A549 (cell line): ENCODE data around the gene TNRC6A. TPM values are rescaled to one million over a fixed set of nuclear protein-coding genes. Genes with fewer than 3 reads are reported as not detected.
A peak's percentile ranks its signal among the peaks of the same experiment; 100 is the strongest.
"Not testable (repeated sequence)": the region's sequence is repeated elsewhere in the genome, so short reads cannot be mapped to it uniquely, and the experiment has no call there.

Source experiments
- ATAC-seq, 2 experiments: fragments of 200-7000 bp in 1 of 2; fragments of >200 bp in 1 of 2; cut with Nextera tagmentation in 1 of 2; cut with Tn5 transposase in 1 of 2; 3 replicates each; pipeline versions ENCODE4 v1.8.0 to v1.9.1; 2018 to 2020; ENCODE audit warnings: mild to moderate bottlenecking in 1 of 2, moderate library complexity in 1 of 2
- CTCF ChIA-PET: fragments of 300-600 bp; sonication (Branson Sonifier 250); formaldehyde crosslinking; extraction: SDS; loops from one replicate; lab custom pipeline; 2021; ENCODE audit warnings: antibody characterized with exemption, inconsistent platforms; lab: Yijun Ruan, JAX
- POLR2A ChIA-PET: fragments of 350-600 bp; formaldehyde crosslinking; extraction: SDS; loops from one replicate; lab custom pipeline; 2021; ENCODE audit warnings: antibody characterized with exemption, inconsistent platforms; lab: Yijun Ruan, JAX
- DNase-seq, 2 experiments: peaks; one replicate each; pipeline versions ENCODE4 v3.0.0 to v3.0.0-alpha.2; 2011 to 2016; ENCODE audit warnings: low read depth in 1 of 2, low spot score in 1 of 2
- FAIRE-seq: peaks from 2 replicates; lab custom pipeline; 2011; peaks lifted over from hg19 to GRCh38; lab: Jason Lieb, UNC
- H3K27ac ChIP-seq, 2 experiments: fragments of >200 bp; sonication (Bioruptor Twin); formaldehyde crosslinking; 3 replicates each; pipeline ENCODE4 v1.5.1; 2016 to 2017
- H3K4me1 ChIP-seq: fragments of >200 bp; sonication (Bioruptor Twin); formaldehyde crosslinking; 3 replicates; pipeline ENCODE4 v1.6.1; 2016
- H3K4me2 ChIP-seq: fragments of >200 bp; sonication (Bioruptor Twin); formaldehyde crosslinking; 3 replicates; pipeline ENCODE4 v1.6.1; 2016
- H3K4me3 ChIP-seq: fragments of >200 bp; sonication (Bioruptor Twin); formaldehyde crosslinking; 3 replicates; pipeline ENCODE4 v1.5.1; 2016
- H3K9me3 ChIP-seq: fragments of >200 bp; sonication (Bioruptor Twin); formaldehyde crosslinking; 3 replicates; pipeline ENCODE4 v1.6.1; 2016
- BHLHE40 ChIP-seq: IDR thresholded peaks from 2 replicates; pipeline ENCODE4 v1.6.1; 2012; ENCODE audit warnings: low read depth, low read length, inconsistent platforms
- CHD2 ChIP-seq: fragments of 150-350 bp; IDR thresholded peaks from 2 replicates; pipeline ENCODE4 v1.6.1; 2014; ENCODE audit warnings: low read length; ENCODE audit not compliant: partially characterized antibody
- FOXS1 ChIP-seq: fragments of 250-450 bp; sonication (Bioruptor Pico); IDR thresholded peaks from 2 replicates; pipeline ENCODE4 v1.5.0; 2020; ENCODE audit warnings: mild to moderate bottlenecking, moderate library complexity
- HOXA7 ChIP-seq: fragments of 250-450 bp; sonication (Bioruptor Pico); IDR thresholded peaks from 2 replicates; pipeline ENCODE4 v1.5.0; 2020; ENCODE audit warnings: mild to moderate bottlenecking, moderate library complexity
- JUN ChIP-seq, 2 experiments: fragments of >200 bp; sonication (Bioruptor Twin); formaldehyde crosslinking; IDR thresholded peaks; 2 replicates in 1 of 2; 3 replicates in 1 of 2; pipeline ENCODE4 v1.6.1; 2016 to 2017
- JUNB ChIP-seq: fragments of >200 bp; sonication (Bioruptor Twin); formaldehyde crosslinking; IDR thresholded peaks from 2 replicates; pipeline ENCODE4 v1.6.1; 2016
- KDM1A ChIP-seq: fragments of 200-600 bp; sonication (generic); IDR thresholded peaks from 2 replicates; pipeline ENCODE4 v1.6.1; 2016; ENCODE audit warnings: low read depth, mild to moderate bottlenecking
- KDM5A ChIP-seq: fragments of 200-600 bp; sonication (generic); IDR thresholded peaks from 2 replicates; pipeline ENCODE4 v1.6.1; 2016; ENCODE audit warnings: antibody characterized with exemption, mild to moderate bottlenecking
- MAFK ChIP-seq: fragments of 450-650 bp; IDR thresholded peaks from 2 replicates; pipeline ENCODE4 v1.6.1; 2014; ENCODE audit not compliant: partially characterized antibody
- POLR2AphosphoS2 ChIP-seq: conservative IDR thresholded peaks from 2 replicates; pipeline ENCODE4 v1.6.1; 2012; ENCODE audit warnings: low read length, improper control_type of control experiment, inconsistent platforms
- SMC3 ChIP-seq: fragments of >200 bp; sonication (Bioruptor Twin); formaldehyde crosslinking; IDR thresholded peaks from 3 replicates; pipeline ENCODE4 v1.6.1; 2018; ENCODE audit warnings: inconsistent platforms
- SREBF2 ChIP-seq: fragments of 450-650 bp; IDR thresholded peaks from 2 replicates; pipeline ENCODE4 v1.6.1; 2014; ENCODE audit warnings: mild to moderate bottlenecking, moderate library complexity
- ZFP36 ChIP-seq: fragments of 450-650 bp; IDR thresholded peaks from 2 replicates; pipeline ENCODE4 v1.6.1; 2014; ENCODE audit warnings: borderline replicate concordance; ENCODE audit not compliant: partially characterized antibody
- ZNF302 ChIP-seq: fragments of 250-450 bp; sonication (Bioruptor Pico); IDR thresholded peaks from 2 replicates; pipeline ENCODE4 v1.9.0; 2021; ENCODE audit warnings: inconsistent platforms, mild to moderate bottlenecking, moderate library complexity
- WGBS: methylation state at CpG from one replicate; pipeline ENCODE4 v1.1.6; 2017; ENCODE audit errors: missing lambda C conversion rate; 5-methylcytosine and 5-hydroxymethylcytosine counted together
- polyA plus RNA-seq, 4 experiments: library from polyadenylated mRNA; depleted of rRNA in 3 of 4; stranded (reverse); fragments of >200 nt; fragmentation: RNase III in 1 of 4; extraction: RNeasy Plus Mini Kit Qiagen cat#74134 plus additional on column Dnase treatment in 1 of 4; gene quantifications; 2 replicates in 3 of 4; 3 replicates in 1 of 4; pipeline ENCODE4 v1.2.3, GENCODE V29; 2011 to 2017
- TF ChIP-seq, protein P1 (sequence below): fragments of >200 bp; sonication (Bioruptor Twin); formaldehyde crosslinking; IDR thresholded peaks from 2 replicates; pipeline ENCODE4 v1.6.1; 2016
- TF ChIP-seq, protein P2 (sequence below): fragments of 450-650 bp; IDR thresholded peaks from 2 replicates; pipeline ENCODE4 v1.6.1; 2014; ENCODE audit warnings: antibody characterized with exemption
- TF ChIP-seq, protein P3 (sequence below): IDR thresholded peaks from 2 replicates; pipeline ENCODE4 v1.6.1; 2012
- TF ChIP-seq, protein P4 (sequence below): fragments of >200 bp; sonication (Bioruptor Twin); formaldehyde crosslinking; IDR thresholded peaks from 3 replicates; pipeline ENCODE4 v1.6.1; 2016
- TF ChIP-seq, protein P5 (sequence below): fragments of 200-600 bp; sonication (generic); IDR thresholded peaks from 2 replicates; pipeline ENCODE4 v1.6.1; 2016; ENCODE audit warnings: antibody characterized with exemption, mild to moderate bottlenecking, moderate library complexity
- TF ChIP-seq, protein P6 (sequence below): fragments of 150-350 bp; IDR thresholded peaks from 2 replicates; pipeline ENCODE4 v1.6.1; 2014; ENCODE audit warnings: low read depth, mild to moderate bottlenecking, low read length

TNRC6A gene
- polyA plus RNA-seq, 2 of the 4 experiments (the other 2 are of a cell fraction), result 26.7 to 51.6 TPM

DNA sequence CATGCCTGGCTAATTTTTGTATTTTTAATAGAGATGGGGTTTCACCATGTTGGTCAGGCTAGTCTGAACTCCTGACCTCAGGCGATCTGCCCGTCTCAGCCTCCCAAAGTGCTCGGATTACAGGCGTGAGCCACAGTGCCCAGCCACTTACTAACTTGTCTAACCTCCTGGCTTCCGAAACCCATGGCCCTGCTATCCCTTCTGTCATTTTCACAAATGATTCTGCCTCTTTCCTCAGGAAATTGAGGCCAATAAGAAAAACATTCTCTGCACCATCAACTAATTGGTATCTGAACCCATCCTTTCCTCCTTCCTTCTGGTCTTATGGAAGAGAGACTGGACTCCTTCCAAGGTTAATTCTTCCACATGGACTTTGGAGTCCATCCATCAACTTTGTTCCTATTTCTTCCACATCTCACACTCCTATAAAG lies 27.9 kb upstream of the TNRC6A start:
- peak in 1 of 2 experiments; percentile 48 for DNase-seq
- peak overlapping the region; percentile 11; the same call in 1 of the 3 replicates for H3K4me3 ChIP-seq
- CTCF ChIA-PET, result interaction anchor here (0.6 to 1.6 kb wide), 5 partner anchors 11 to 251 kb away, joined by 3 to 4 read pairs (median 4); no protein-coding TSS in a partner anchor
- H3K27ac ChIP-seq, result peak overlapping the region; percentile 87 to 92
- H3K9me3 ChIP-seq, result no peaks in the 10 kb centered on the region
- no peak for FAIRE-seq
- POLR2A ChIA-PET, result interaction anchor here (0.7 kb wide), 2 partner anchors 75 to 115 kb away, joined by 4 to 5 read pairs; no protein-coding TSS in a partner anchor
- H3K4me2 ChIP-seq, result peak overlapping the region; percentile 70
- H3K4me1 ChIP-seq, result peaks cover 30% of the 10 kb centered on the region
- ATAC-seq, result peak; percentile 36 to 69; a peak in 3 of 6 replicates
- no peak for TF ChIP-seq KDM1A
- TF ChIP-seq, protein P1, sequence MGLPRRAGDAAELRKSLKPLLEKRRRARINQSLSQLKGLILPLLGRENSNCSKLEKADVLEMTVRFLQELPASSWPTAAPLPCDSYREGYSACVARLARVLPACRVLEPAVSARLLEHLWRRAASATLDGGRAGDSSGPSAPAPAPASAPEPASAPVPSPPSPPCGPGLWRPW, result no peak
- no peak for TF ChIP-seq SREBF2
- TF ChIP-seq, protein P2, sequence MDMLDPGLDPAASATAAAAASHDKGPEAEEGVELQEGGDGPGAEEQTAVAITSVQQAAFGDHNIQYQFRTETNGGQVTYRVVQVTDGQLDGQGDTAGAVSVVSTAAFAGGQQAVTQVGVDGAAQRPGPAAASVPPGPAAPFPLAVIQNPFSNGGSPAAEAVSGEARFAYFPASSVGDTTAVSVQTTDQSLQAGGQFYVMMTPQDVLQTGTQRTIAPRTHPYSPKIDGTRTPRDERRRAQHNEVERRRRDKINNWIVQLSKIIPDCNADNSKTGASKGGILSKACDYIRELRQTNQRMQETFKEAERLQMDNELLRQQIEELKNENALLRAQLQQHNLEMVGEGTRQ, result no peak
- 0 out of 5 replicates have a peak, but pooled peaks of 1 of the 2 experiments have one; percentile 4 for TF ChIP-seq JUN (IDR thresholded peaks at IDR 0.05)
- TF ChIP-seq JUNB, result no peak
- TF ChIP-seq, all 56 proteins: peak for 1
- WGBS, result 4% methylated on average over 5 of the region's 5 CpGs

DNA sequence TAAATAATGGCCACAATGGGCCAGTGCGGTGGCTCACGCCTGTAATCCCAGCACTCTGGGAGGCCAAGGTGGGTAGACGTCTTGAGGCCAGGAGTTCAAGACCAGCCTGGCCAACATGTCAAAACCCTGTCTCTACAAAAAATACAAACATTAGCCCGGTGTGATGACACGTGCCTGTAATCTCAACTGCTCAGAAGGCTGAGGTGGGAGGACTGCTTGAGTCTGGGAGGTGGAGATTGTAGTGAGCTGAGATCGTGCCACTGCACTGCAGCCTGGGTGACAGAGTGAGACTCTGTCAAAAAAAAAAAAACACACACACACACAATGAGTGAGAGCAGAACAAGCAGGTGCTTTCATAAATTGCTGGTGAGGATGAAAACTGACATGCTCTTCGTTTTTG lies 21.7 kb upstream of the TNRC6A start:
- H3K4me1 ChIP-seq, DNase-seq, FAIRE-seq, H3K4me2 ChIP-seq, ATAC-seq, POLR2A ChIA-PET, H3K4me3 ChIP-seq, H3K9me3 ChIP-seq: not testable (repeated sequence)
- CTCF ChIA-PET, result interaction anchor here (0.7 to 1.5 kb wide), 3 partner anchors 10 to 104 kb away, joined by 3 to 5 read pairs (median 3); no protein-coding TSS in a partner anchor
- H3K27ac ChIP-seq, result peak overlapping the region in 1 of 2 experiments; percentile 26; a peak in 1 of 6 replicates
- 58% methylated on average over 7 of the region's 7 CpGs for WGBS

DNA sequence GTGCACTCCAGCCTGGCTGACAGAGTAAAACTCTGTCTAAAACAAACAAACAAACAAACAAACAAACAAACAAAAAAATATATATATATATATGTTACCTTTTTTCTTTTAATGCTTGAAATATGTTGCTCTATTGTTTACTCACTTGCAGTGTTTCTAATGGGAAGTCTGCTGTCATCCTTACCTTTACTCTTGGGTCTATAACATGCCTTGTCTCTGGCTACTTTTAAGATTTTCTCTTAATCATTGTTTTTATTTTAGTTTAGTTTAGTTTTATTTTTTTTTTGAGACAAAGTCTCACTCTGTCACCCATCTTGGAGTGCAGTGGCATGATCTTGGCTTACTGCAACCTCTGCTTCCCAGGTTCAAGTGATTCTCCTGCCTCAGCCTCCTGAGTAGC lies 16.1 kb upstream of the TNRC6A start:
- ChIA-PET POLR2A (no interaction called here), CTCF (no interaction called here)
- Histone ChIP-seq H3K4me1 (no peaks in the 10 kb centered on the region), H3K27ac (no peak overlapping the region), H3K9me3 (peaks cover 18% of the 10 kb centered on the region), H3K4me3 (no peak overlapping the region), H3K4me2 (no peak overlapping the region)
- DNase-seq (no peak), ATAC-seq (no peak), FAIRE-seq (no peak)
- TF ChIP-seq ZNF302 (CRISPR knock-in tag) (no peak), ZFP36 (peak; percentile 13)

DNA sequence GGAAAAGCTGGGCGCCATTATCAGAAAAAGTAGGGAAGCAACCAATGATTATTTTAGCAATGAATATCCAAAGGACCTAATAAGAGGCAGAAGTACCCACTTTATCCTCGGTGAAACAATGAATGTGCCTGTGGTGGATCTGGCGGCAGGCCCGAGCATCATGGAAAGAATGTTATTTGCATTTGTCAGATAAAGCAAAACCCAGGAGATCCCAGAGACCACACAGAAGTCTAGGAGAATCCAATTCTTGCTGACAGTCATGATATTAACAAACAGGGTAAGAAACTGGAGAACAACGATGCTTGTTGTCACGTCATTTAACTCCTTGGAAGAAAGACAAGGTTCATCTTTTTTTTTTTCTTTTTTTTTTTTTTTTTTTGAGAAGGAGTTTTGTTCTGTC lies 12.0 kb upstream of the TNRC6A start:
- no peak overlapping the region for H3K4me2 ChIP-seq
- no peak overlapping the region for H3K27ac ChIP-seq
- ChIA-PET POLR2A (no interaction called here), CTCF (interaction anchor here (1.2 to 1.5 kb wide), 2 partner anchors 10 to 14 kb away, joined by 3 read pairs; no protein-coding TSS in a partner anchor)
- DNase-seq (no peak), FAIRE-seq (no peak), ATAC-seq (no peak)
- H3K4me3 ChIP-seq, result no peak overlapping the region
- H3K4me1 ChIP-seq, result no peaks in the 10 kb centered on the region
- WGBS, result 68% methylated on average over 6 of the region's 6 CpGs
- peaks cover 18% of the 10 kb centered on the region for H3K9me3 ChIP-seq
- TF ChIP-seq POLR2AphosphoS2, result no peak
- no peak for TF ChIP-seq HOXA7 (CRISPR knock-in tag)
- TF ChIP-seq, protein P3, sequence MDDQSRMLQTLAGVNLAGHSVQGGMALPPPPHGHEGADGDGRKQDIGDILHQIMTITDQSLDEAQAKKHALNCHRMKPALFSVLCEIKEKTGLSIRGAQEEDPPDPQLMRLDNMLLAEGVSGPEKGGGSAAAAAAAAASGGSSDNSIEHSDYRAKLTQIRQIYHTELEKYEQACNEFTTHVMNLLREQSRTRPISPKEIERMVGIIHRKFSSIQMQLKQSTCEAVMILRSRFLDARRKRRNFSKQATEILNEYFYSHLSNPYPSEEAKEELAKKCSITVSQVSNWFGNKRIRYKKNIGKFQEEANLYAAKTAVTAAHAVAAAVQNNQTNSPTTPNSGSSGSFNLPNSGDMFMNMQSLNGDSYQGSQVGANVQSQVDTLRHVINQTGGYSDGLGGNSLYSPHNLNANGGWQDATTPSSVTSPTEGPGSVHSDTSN, result no peak
- TF ChIP-seq KDM1A, result no peak
- TF ChIP-seq BHLHE40, result no peak
- no peak for TF ChIP-seq JUNB
- no peak for TF ChIP-seq KDM5A
- no peak for TF ChIP-seq FOXS1
- TF ChIP-seq CHD2, result no peak
- no peak for TF ChIP-seq MAFK
- TF ChIP-seq, protein P4, sequence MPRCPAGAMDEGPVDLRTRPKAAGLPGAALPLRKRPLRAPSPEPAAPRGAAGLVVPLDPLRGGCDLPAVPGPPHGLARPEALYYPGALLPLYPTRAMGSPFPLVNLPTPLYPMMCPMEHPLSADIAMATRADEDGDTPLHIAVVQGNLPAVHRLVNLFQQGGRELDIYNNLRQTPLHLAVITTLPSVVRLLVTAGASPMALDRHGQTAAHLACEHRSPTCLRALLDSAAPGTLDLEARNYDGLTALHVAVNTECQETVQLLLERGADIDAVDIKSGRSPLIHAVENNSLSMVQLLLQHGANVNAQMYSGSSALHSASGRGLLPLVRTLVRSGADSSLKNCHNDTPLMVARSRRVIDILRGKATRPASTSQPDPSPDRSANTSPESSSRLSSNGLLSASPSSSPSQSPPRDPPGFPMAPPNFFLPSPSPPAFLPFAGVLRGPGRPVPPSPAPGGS, result no peak
- TF ChIP-seq, protein P5, sequence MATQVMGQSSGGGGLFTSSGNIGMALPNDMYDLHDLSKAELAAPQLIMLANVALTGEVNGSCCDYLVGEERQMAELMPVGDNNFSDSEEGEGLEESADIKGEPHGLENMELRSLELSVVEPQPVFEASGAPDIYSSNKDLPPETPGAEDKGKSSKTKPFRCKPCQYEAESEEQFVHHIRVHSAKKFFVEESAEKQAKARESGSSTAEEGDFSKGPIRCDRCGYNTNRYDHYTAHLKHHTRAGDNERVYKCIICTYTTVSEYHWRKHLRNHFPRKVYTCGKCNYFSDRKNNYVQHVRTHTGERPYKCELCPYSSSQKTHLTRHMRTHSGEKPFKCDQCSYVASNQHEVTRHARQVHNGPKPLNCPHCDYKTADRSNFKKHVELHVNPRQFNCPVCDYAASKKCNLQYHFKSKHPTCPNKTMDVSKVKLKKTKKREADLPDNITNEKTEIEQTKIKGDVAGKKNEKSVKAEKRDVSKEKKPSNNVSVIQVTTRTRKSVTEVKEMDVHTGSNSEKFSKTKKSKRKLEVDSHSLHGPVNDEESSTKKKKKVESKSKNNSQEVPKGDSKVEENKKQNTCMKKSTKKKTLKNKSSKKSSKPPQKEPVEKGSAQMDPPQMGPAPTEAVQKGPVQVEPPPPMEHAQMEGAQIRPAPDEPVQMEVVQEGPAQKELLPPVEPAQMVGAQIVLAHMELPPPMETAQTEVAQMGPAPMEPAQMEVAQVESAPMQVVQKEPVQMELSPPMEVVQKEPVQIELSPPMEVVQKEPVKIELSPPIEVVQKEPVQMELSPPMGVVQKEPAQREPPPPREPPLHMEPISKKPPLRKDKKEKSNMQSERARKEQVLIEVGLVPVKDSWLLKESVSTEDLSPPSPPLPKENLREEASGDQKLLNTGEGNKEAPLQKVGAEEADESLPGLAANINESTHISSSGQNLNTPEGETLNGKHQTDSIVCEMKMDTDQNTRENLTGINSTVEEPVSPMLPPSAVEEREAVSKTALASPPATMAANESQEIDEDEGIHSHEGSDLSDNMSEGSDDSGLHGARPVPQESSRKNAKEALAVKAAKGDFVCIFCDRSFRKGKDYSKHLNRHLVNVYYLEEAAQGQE, result no peak
- TF ChIP-seq SMC3, result no peak
- TF ChIP-seq, protein P2, result no peak
- TF ChIP-seq, protein P6, sequence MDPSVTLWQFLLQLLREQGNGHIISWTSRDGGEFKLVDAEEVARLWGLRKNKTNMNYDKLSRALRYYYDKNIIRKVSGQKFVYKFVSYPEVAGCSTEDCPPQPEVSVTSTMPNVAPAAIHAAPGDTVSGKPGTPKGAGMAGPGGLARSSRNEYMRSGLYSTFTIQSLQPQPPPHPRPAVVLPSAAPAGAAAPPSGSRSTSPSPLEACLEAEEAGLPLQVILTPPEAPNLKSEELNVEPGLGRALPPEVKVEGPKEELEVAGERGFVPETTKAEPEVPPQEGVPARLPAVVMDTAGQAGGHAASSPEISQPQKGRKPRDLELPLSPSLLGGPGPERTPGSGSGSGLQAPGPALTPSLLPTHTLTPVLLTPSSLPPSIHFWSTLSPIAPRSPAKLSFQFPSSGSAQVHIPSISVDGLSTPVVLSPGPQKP, result no peak
